Astrocyte (in vitro differentiated cells and primary cell): Measurements from ENCODE around the gene C16orf82.

Experiments
- EZH2 ChIP-seq: IDR thresholded peaks from 2 replicates; pipeline ENCODE4 v1.6.1; 2012; ENCODE audit warnings: mild to moderate bottlenecking, low read length, inconsistent platforms; ENCODE audit not compliant: insufficient read depth
- TF ChIP-seq, protein P1 (sequence below): IDR thresholded peaks from 2 replicates; pipeline ENCODE4 v1.5.1; 2011; ENCODE audit warnings: low read depth, mild to moderate bottlenecking, inconsistent platforms, low read length, moderate library complexity; ENCODE audit not compliant: insufficient read depth

GRCh38 chr16:27046958-27047518 is 19.7 kb upstream of the C16orf82 start:
- TF ChIP-seq, protein P1, sequence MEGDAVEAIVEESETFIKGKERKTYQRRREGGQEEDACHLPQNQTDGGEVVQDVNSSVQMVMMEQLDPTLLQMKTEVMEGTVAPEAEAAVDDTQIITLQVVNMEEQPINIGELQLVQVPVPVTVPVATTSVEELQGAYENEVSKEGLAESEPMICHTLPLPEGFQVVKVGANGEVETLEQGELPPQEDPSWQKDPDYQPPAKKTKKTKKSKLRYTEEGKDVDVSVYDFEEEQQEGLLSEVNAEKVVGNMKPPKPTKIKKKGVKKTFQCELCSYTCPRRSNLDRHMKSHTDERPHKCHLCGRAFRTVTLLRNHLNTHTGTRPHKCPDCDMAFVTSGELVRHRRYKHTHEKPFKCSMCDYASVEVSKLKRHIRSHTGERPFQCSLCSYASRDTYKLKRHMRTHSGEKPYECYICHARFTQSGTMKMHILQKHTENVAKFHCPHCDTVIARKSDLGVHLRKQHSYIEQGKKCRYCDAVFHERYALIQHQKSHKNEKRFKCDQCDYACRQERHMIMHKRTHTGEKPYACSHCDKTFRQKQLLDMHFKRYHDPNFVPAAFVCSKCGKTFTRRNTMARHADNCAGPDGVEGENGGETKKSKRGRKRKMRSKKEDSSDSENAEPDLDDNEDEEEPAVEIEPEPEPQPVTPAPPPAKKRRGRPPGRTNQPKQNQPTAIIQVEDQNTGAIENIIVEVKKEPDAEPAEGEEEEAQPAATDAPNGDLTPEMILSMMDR: no peak
- no peak for TF ChIP-seq EZH2
